ENCODE data around the gene HEXIM2. TPM values are rescaled to one million over a fixed set of nuclear protein-coding genes. Genes with fewer than 3 reads are reported as not detected.

The HEXIM2 gene
- total RNA-seq, 1 experiment from 2014 or later, result 4.5 TPM

- POLR2A ChIA-PET, result interaction anchor here (0.5 to 1.9 kb wide), 5 partner anchors 11 to 992 kb away, joined by 3 to 9 read pairs (median 3); partner anchors contain the start of genes HEXIM1 and HEXIM2
- in situ Hi-C loops (cut with HindIII; ENCODE audit: low pct_unique_long_range_greater_than_20kb, low sequenced_read_pairs), result no loop called here
- intact Hi-C loops (cut with micrococcal nuclease; ENCODE audit: unreplicated experiment), result no loop called here
- ATAC-seq (peak; percentile 86), DNase-seq (ENCODE audit: low read depth, low spot score) (no peak)
- no TSS peak for BruUV-seq (replicated peaks)
- Histone ChIP-seq H3K9me3 (ENCODE audit: control insufficient read depth, insufficient read depth, low read depth, low read length) (no peaks in the 10 kb centered on the region), H3K27ac (ENCODE audit: low read length) (peak overlapping the region; percentile 99), H3K4me3 (ENCODE audit: low read depth in 2 of 2, low read length in 2 of 2) (peak overlapping the region in 1 of 2 experiments; percentile 24; a peak in 2 of 4 replicates), H3K27me3 (ENCODE audit: control insufficient read depth, insufficient read depth, low read length) (no peaks in the 10 kb centered on the region), H3K36me3 (ENCODE audit: control insufficient read depth, insufficient read depth, low read length) (no peaks in the 10 kb centered on the region), H3K4me1 (ENCODE audit: control insufficient read depth, insufficient read depth, low read length) (peaks cover 43% of the 10 kb centered on the region)
- CTCF ChIA-PET, result interaction anchor here (0.5 to 1.4 kb wide), 5 partner anchors 24 to 130 kb away, joined by 3 to 7 read pairs (median 4); partner anchors contain the start of gene ACBD4
- TF ChIP-seq, protein P1, sequence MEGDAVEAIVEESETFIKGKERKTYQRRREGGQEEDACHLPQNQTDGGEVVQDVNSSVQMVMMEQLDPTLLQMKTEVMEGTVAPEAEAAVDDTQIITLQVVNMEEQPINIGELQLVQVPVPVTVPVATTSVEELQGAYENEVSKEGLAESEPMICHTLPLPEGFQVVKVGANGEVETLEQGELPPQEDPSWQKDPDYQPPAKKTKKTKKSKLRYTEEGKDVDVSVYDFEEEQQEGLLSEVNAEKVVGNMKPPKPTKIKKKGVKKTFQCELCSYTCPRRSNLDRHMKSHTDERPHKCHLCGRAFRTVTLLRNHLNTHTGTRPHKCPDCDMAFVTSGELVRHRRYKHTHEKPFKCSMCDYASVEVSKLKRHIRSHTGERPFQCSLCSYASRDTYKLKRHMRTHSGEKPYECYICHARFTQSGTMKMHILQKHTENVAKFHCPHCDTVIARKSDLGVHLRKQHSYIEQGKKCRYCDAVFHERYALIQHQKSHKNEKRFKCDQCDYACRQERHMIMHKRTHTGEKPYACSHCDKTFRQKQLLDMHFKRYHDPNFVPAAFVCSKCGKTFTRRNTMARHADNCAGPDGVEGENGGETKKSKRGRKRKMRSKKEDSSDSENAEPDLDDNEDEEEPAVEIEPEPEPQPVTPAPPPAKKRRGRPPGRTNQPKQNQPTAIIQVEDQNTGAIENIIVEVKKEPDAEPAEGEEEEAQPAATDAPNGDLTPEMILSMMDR (IDR thresholded peaks at IDR 0.05), result no peak
- TF ChIP-seq POLR2AphosphoS5 (IDR thresholded peaks at IDR 0.05; ENCODE audit: low read depth, low read length) (peak; percentile 53), TCF7L2 (IDR thresholded peaks at IDR 0.05; ENCODE audit: low read depth, low read length) (peak; percentile 36; the same call in 1 of the 2 replicates)
These were observed 11.0 kb downstream of the HEXIM2 start for GRCh38 chr17:45172541-45173286.

GRCh38 chr17:45175759-45176115 is 14.1 kb downstream of the HEXIM2 start:
- ChIA-PET POLR2A (interaction anchor here (0.7 kb wide), 1 partner anchor 26 kb away, joined by 3 read pairs; no protein-coding TSS in a partner anchor), CTCF (interaction anchor here (0.6 to 0.8 kb wide), 2 partner anchors 22 to 103 kb away, joined by 3 to 5 read pairs; no protein-coding TSS in a partner anchor)
- BruUV-seq (replicated peaks), result no TSS peak
- in situ Hi-C loops (cut with HindIII; ENCODE audit: low pct_unique_long_range_greater_than_20kb, low sequenced_read_pairs) (no loop called here), intact Hi-C loops (cut with micrococcal nuclease; ENCODE audit: unreplicated experiment) (no loop called here)
- Histone ChIP-seq H3K9me3 (ENCODE audit: control insufficient read depth, insufficient read depth, low read depth, low read length) (no peaks in the 10 kb centered on the region), H3K27ac (ENCODE audit: low read length) (peak overlapping the region; percentile 81), H3K4me1 (ENCODE audit: control insufficient read depth, insufficient read depth, low read length) (peaks cover 37% of the 10 kb centered on the region), H3K27me3 (ENCODE audit: control insufficient read depth, insufficient read depth, low read length) (no peaks in the 10 kb centered on the region), H3K36me3 (ENCODE audit: control insufficient read depth, insufficient read depth, low read length) (no peaks in the 10 kb centered on the region), H3K4me3 (ENCODE audit: low read depth in 2 of 2, low read length in 2 of 2) (no peak overlapping the region)
- ATAC-seq (no peak), DNase-seq (ENCODE audit: low read depth, low spot score) (no peak)
- no peak for TF ChIP-seq SIN3A (IDR thresholded peaks at IDR 0.05; ENCODE audit: borderline replicate concordance, insufficient read depth, low read depth, low read length)
- TF ChIP-seq TCF7L2 (IDR thresholded peaks at IDR 0.05; ENCODE audit: low read depth, low read length), result no peak; the same call in 1 of the 2 replicates
- TF ChIP-seq POLR2AphosphoS5 (IDR thresholded peaks at IDR 0.05; ENCODE audit: low read depth, low read length), result no peak
- TF ChIP-seq REST (IDR thresholded peaks at IDR 0.05; ENCODE audit: insufficient read depth in 1 of 2, low read depth in 2 of 2, low read length in 1 of 2), result no peak
- TF ChIP-seq, protein P1 (IDR thresholded peaks at IDR 0.05), result no peak
